ENCODE results near the gene SRSF7.

The SRSF7 gene

DNA sequence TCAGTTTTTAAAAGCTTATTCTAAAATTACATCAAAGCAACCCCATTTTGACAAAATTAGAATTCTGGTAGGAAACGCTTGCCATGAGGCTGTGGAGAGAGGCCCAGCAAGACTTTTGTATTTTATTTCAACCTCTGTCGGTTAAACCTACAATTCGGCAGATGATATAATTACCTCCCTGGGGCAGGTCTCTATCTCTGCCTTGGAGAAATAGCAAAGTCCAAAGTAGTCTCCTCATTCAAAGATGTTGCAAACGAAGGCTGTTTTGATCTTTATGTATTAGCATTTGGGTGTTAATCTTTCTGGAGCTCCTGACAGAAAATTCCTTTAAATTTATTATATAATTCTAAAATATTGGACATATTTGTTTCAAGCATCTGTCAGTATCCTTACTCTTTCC is 49.6 kb downstream of the SRSF7 start:
- no peak for DNase-seq (ENCODE audit: low spot score)

DNA sequence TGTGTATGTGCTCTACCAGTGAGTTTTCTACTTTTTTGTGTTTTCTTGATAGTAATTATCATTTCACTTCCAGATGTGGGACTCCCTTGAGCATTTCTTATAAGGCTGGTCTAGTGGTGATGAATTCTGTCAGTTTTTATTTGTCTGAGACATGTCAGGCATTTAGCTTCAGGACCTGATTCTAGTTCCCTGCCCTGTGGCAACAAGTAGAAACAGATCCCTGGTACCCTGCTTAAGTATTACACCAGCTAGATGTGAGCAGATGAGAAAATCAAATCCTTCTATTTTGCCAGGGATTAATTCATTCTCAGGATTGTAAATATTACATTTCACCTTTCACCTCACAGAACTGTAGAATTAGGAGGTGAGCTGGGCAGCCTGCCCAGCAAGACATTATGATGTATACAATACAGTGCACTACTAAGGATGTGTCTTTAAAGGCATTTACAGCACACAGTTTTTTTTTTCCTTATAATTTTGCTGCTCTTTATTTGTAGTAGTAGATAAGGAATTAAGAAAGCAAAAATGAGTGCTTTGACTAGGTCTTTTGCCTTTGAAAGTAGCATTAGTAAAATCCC is 50.2 kb downstream of the SRSF7 start:
- DNase-seq (ENCODE audit: low spot score): no peak

DNA sequence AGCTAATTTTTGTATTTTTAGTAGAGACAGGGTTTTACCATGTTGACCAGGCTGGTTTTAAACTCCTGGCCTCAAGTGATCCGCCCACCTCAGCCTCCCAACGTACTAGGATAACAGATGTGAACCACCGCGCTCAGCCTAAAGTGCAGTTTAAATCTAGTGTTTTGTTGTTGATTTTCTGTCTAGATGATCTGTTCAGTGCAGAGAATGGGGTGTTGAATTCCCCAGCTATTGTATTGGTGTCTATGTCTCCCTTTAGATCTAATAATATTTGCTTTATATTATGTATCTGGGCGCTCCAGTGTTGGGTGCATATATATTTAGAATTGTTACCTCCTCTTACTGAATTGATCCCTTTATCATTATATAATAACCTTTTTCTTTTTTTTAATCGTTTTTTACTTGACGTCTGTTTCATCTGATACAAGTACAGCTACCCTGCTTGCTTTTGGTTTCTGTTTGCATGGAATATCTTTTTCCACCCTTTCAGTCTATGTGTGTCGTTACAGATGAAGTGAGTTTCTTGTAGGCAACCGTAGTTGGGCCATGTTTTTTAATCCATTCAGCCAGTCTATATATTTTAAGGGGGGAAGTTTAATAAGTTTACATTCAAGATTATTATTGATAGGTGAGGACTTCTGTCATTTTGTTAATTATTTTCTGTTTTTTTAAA is 50.9 kb downstream of the SRSF7 start:
- no peak for DNase-seq (ENCODE audit: low spot score)

DNA sequence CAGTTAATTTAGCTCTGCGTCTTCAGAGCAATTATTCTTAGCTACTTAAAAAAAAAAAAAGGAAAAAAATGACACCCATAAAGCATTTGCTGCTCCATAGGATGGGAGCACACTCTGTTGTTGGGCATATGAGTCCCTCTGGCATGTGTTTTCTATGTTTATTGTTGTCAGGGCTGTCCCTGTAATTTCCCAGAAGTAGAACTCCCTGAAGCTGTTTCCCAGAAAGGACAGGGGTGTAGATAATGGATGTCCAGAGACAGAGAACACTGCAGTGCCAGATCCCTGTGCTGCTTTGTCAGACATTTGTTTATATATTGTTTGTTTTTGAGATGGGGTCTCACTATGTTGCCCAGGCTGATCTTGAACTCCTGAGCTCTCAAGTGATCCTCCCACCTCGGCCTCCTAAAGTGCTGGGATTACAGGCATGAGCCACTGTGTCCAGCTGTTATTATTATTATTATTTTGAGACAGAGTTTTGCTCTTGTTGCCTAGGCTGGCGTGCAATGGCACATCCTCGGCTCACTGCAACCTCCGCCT is 52.6 kb downstream of the SRSF7 start:
- DNase-seq (ENCODE audit: low spot score): no peak

DNA sequence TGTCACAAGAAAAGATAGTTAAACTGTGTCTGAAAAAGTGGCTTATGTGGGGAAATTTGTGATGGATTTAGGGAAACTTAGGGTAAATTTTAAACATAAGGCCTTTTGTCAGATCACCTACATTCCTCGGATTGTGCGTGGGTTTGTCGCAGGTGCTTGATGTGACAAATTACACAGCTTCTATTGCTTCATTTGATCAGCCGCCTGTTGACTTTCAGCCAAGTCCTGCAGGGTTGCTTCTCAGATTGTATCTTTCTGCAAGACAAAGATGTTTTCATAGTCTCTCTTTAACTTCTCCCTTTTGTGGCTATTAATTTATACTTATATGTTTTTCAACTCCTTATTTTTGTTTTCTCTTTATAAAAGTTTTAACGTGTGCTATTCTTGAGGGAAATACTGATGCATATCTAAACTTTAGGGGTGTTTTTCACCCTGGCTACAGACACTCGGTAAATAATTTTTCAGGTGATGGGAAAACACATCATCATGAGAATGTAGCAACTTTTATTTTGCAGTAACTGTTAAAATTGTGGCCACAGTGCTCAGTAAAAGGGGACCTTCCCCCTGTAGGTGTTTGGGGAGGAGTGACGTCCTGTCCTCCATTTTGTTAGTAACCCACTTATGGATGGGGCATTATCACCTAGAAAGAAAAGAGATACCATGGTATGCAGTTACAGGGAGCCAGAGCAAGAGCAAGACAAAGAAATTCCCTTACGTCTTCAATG is 53.9 kb downstream of the SRSF7 start:
- no peak for DNase-seq (ENCODE audit: low spot score)
